GM18858 (cell line): ENCODE data around the gene KRTAP10-7.
"Not testable (repeated sequence)": the region's sequence is repeated elsewhere in the genome, so short reads cannot be mapped to it uniquely, and the experiment has no call there.

Experiments
- ATAC-seq: cut with Tn5 transposase; IDR thresholded peaks from one replicate; pipeline ENCODE4 v1.9.1; 2021; ENCODE audit not compliant: unreplicated experiment

Gene KRTAP10-7

DNA sequence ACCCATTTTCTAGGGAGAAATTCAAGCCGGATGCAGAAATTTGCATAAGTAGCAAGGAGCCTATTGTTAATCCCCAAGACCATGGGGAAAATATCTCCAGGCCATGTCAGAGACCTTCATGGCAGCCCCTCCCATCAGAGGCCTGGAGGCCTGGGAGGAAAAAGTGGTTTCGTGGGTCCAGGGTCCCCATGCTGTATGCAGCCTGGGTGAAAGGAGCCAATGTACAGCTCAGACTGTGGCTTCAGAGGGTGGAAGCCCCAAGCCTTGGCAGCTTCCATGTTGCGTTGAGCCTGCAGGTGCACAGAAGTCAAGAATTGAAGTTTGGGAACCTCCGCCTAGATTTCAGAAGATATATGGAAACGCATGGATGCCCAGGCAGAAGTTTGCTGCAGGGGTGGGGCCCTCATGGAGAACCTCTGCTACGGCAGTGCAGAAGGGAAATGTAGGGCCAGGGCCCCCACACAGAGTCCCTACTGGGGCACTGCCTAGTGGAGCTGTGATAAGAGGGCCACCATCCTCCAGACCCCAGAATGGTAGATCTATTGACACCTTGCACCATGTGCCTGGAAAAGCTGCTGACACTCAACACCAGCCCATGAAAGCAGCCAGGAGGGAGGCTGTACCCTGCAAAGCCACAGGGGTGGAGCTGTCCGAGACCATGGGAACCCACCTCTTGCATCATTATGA, 9.9 kb downstream of the KRTAP10-7 start:
- ATAC-seq, result not testable (repeated sequence)

DNA sequence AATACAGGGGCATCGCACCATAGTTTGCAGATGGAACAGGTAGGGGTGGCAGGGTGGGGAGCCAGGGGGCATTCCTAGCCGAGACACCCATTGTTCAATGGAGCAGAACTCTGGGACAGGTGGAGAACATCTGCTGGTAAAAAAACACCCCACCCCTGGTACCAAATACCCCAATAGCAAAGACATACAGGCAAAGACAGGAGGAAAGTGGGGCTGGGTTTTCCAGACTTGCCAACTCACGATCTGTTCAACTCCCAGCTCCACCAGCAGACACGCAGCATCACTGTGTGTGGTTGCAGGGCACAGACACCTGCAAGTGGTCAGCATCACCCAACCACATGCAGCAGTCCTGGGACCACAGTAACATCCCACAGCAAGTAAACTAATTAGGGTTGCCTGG, 11.2 kb downstream of the KRTAP10-7 start:
- no peak for ATAC-seq

DNA sequence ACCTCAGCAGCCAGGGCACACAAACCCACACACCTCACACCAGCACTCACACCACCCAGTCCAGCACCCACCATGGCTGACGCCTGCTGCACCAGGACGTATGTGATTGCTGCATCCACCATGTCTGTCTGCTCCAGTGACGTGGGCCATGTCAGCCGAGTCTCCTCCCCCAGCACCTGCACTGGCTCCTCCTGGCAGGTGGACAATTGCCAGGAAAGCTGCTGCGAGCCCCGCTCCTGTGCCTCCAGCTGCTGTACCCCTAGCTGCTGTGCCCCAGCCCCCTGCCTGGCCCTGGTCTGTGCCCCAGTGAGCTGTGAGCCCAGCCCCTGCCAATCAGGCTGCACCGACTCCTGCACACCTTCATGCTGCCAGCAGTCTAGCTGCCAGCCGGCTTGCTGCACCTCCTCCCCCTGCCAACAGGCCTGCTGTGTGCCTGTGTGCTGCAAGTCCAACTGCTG, 11.7 kb downstream of the KRTAP10-7 start, which contains the start of gene KRTAP10-8:
Gene KRTAP10-8, plus strand, starts transcription at position 51 of the 458 bp plus-strand sequence. Its CDS starts 22 bp downstream, at position 73.
- no peak for ATAC-seq

DNA sequence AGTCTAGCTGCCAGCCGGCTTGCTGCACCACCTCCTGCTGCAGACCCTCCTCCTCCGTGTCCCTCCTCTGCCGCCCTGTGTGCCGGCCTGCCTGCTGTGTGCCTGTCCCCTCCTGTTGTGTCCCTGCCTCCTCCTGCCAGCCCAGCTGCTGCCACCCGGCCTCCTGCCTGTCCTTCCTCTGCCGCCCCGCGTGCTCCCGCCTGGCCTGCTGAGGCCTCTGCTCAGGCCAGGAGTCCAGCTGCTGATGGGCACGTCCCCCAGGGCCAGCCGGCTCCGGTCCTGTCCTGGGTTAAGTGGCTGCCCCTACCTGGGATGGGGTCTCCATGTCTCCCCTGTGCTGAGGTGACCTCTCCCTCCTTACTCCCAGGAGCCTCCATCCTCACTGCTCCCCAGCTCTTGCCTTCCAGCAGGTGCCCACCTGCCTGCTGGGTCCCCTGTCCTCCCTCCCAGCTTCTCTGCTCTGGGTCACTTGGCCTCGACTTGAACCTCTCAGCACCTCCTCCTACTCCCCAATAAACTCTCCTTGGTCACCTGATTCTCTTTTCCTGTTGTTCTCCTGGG, 12.4 kb downstream of the KRTAP10-7 start:
- ATAC-seq, result no peak

DNA sequence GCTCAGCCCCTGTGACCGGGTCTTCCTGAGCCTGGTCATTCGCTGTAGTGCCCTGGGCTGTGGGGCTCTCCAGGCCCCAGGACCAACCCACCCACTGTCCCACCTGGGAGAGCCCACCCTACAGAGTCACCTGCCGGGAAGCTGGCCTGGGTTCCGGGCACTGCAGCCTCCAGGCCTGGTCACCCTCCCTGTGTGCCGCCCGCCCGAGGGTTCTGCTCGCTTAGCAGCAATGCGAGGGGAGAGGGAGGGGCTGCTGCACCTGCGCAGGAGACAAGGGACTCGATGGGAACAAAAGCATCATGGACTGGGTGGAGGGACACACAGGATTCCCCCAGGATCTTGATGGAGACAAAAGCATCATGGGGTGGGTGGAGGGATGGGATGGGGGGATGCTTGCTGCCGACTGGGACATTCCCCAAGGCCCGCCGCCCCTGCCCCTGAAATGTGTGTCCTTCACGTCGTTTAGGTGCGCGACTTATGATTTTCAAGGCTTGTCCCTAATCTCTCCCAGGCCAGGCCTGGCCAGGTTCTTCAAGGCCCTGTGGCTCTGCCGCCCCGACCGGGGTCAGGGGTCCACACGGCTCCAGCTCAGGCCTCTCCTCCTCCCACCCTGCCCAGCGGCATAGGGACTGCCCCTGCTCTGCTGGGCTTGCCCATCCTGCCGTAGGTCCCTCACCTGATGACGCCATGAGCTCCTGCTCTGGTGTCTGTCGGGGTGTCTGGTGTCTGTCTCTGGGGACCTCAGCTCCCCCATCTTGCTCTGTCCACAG, 13.2 kb downstream of the KRTAP10-7 start:
- ATAC-seq, result no peak

DNA sequence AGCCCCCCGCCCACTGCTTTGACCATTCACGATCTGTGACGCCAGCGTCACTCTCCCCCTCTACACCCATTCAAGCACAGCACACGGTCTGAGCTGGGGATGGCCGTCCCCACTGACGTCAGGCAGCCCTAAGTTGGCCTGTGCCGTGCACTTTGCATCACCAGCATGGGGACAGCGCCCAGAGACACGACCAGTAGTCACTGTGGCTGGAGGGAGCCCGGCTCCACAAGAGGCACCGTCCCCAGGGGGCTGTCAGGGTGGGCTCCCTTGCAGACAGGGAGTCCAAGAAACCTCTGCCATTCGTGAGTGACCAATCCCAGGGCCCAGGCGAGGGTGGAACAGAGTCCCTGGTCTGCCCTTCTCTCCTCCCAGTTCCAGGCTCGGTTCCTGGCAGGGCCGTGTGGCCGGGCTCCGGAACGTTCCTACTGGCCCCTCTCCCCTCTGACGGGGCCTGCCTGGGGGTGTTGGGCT, 13.8 kb downstream of the KRTAP10-7 start:
- ATAC-seq, result no peak

DNA sequence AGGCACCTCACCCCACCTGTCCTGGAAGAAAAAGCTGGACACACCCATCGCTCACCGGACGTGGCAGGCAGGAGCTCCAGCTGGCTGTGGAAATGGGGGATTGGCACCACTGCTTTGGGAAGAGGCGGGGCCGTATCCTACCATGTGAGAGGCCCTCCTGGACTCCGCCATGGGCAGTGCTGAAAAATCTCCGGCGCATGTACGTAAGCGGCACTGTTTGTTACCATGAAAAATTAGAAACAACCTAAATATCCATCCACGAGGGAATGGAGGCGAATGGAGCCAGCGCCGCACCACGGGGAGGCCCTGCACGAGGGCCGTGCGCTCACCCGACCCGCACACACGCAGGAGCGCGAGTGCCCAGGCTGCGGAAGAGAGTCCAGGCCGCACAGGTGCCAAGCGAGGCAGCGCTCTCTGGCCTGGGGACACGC, 14.6 kb downstream of the KRTAP10-7 start:
- ATAC-seq, result no peak

DNA sequence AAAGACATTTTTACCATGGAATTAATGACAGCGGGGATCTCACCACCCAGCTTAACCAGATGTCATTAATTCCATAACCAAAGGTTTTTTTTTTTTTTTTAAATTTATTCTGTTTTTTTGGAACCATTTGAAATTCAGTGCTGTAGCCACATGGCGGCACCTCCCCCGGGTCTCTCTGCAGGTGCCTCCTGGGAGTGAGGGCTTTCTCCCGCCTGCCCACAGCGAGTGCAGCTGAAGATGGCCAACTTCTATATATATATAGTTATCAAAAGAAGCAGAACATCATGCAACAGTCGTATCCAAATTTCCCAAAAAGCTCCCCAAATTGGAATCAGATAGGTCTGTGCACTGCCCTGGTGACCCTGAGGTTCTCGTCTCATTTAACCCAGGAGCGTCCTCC, 15.1 kb downstream of the KRTAP10-7 start:
- no peak for ATAC-seq

DNA sequence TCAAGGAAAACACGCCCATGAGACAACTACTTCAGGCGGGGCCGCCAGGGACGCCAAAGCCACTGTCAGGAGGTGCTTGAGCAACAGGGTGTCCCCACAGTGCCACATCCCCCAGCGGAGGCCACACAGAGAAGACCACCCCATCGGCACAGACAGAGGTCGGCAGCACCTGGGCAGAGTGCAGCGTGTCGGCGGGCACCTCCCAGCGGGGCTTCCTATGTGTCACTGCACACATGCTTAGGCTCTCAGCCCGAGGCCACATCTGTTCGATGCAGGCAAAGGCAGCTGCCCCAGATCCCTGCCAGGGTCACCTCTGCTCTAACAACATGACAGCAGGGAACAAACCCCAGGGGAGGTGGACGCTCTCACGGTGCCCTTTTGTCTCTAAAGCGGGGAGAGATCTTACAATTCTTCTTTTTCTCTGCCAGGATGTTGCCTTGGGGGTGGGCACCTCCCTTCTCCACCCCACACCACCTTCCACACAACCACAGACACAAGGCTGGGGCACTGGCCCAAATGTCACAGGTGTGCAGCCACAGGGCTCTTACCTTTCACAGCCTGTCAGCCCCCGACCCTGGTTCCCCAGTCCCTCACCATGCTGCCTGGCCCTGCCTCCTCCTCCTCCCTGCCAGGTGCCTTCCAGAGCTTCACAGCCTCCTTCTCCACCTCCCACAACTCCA, 15.7 kb downstream of the KRTAP10-7 start:
- no peak for ATAC-seq

DNA sequence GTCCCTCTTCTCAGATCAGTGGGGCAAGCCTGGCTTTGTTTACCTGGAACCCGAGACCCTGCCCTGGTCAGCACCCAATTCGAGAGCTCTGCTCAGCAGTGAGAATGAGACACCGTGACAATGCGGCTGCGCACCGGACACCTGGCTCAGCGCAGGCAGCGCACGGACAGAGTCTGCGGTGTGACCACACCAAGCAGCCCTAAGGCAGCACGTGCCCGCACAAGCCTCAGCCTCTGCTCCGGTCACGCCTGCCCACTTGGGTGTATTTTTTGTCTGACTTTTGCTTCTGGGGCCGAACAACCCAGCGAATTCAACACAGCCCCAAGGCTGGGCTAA, 16.2 kb downstream of the KRTAP10-7 start:
- ATAC-seq, result no peak

DNA sequence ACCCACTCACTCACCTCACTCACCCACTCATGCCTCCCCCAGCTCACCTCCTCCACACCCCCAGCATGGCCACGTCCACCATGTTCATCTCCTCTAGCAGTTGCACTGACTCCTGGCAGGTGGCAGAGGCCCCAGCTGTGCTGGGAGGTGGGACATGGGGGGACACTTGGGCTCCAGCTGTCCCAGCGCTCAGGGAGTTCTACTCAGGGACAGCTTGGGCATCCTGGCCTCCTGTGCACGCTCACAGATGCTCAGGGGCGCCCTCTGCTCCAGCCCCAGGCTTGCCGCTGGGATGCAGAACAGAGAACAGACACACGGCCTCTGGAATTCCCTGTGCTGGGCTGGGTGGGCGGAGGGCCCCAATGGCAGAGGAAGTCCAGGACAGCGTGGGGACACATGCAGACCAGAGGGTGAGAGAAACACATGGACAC, 16.7 kb downstream of the KRTAP10-7 start:
- ATAC-seq, result no peak

DNA sequence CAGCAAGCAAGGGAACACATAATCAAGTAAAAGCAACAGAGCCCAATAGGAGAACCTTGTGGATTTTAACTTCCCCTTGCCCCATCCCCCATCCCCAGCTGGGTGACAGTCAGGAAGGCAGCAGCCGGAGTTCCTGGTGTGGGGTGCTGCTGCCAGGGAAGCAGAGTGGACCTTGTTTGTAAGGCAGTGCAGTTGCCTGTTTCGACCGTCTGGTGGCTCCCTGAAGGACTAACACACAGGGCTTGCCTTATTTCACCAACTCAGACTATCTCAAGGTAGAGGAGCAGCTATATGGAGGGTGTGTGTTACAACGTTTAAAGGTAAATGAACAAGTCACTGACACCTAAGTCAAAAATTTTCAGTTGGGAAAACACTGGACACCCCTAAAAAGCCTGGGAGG, 18.1 kb downstream of the KRTAP10-7 start:
- ATAC-seq, result no peak

DNA sequence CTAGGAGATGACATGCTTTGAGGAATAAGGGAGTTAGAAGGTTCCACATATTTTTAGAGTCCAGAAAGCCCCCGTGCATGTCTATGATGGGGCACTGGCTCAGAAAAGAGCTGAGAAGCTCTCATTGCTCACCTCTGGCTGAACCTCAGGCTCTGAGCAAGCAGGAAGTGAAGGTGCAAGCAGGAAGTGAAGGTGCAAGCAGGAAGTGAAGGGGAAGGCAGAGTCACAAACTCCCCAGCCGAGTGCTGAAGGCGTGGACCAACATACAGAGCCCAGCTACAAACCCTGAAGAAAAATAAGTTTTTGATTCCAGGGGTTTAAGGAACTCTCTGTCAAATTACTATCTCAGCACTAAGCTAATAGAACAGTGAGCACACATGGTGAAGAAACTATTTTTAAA, 18.5 kb downstream of the KRTAP10-7 start:
- no peak for ATAC-seq

DNA sequence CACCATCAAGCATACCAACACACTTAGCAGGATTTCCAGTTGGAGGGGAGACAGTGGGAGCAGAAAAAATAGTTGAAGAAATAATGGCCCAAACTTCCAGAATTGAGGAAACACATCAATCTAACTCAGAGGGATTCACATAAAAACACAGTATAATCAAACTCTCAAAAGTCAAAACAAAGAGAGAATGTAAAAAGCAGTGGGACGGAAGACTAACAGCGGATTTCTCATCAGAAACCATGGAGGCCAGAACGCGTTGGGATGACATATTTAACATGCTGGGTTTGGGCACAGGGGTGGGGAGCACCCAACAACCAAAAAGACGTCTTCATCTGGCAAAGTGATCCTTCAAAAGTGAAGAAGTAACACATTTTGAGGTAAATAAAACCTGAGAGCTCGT, 19.5 kb downstream of the KRTAP10-7 start:
- no peak for ATAC-seq

DNA sequence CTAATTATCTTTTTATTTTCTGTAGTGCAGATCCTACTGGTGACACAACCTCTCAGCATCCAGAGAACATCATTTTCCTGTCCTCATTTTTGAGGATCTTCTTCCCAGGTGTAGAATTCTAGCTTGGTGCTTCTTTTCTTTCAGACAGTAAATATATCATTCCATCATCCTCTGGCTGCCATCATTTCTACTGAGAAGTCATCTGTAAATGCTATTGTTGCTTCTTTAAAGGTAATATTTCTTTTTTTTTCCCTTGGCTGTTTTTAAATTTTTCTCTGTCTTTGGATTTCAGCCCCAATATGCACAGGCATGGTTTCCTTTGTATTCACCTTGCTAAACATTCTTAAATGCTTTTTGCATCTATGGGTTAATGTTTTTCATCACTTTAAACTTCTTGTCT, 23.2 kb downstream of the KRTAP10-7 start:
- ATAC-seq, result no peak

DNA sequence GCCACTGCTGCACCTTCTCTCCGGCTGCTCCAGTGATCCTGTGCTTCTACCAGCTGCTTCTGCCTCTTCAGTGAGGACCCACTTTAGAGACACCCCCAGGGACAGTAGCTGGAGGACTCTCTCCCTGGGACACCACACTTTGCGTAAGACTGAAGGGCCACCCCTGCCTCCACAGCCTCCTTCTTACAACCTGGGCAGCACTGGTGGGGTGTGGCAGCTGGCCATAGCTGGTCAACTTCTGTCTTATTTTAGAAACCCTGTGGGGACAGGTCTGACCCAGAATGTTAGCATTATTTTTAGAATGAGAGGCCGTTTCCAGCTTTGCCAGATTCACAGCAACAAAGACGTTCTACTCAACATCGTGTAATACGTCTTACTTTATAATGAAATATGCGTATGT, 25.4 kb downstream of the KRTAP10-7 start:
- ATAC-seq, result no peak

DNA sequence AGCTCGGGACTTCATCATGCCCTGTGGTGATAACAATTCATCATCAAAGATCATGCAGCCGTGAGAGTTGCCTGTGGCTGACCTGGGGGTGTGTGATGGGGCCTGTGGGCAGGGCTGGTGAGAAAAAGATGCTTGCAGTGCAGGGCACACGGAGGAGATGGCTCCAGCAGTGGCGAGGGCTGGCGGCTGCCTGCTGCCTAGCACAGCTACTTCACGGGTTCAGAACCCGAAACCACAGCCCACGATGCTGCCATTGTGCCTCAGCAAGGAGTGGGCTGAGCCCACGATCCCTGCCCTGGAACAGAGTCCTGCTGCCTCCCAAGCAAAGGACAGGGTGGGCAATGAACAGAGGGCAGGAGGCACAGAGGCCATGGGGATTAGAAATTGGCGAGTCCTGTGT, 25.9 kb downstream of the KRTAP10-7 start:
- no peak for ATAC-seq

DNA sequence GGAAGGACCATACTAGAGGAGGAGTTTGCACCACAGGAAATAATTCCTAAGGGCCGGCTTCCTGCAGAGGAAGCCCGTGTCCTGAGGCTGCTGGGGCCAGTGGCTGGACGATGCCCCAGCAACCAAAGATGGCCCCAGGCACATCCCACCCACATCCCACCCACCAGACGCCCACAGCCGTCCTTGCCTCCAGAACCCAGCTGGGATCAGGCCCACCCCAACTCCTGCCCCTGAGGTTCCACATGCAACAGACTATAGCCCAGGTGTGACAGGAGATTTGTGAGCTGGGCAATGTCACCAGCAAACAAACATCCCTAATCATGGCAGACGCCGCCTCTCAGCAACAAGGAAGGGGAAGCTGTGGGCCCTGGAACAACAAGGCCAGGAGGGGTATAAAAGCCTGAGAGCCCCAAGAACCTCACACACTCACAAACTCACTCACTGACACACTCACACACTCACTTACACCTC, 26.3 kb downstream of the KRTAP10-7 start, which contains the start of gene KRTAP10-9:
Gene KRTAP10-9, plus strand, starts transcription at position 421 of the 471 bp plus-strand sequence. CDS start 79 bp downstream, outside the sequence.
- ATAC-seq, result no peak

DNA sequence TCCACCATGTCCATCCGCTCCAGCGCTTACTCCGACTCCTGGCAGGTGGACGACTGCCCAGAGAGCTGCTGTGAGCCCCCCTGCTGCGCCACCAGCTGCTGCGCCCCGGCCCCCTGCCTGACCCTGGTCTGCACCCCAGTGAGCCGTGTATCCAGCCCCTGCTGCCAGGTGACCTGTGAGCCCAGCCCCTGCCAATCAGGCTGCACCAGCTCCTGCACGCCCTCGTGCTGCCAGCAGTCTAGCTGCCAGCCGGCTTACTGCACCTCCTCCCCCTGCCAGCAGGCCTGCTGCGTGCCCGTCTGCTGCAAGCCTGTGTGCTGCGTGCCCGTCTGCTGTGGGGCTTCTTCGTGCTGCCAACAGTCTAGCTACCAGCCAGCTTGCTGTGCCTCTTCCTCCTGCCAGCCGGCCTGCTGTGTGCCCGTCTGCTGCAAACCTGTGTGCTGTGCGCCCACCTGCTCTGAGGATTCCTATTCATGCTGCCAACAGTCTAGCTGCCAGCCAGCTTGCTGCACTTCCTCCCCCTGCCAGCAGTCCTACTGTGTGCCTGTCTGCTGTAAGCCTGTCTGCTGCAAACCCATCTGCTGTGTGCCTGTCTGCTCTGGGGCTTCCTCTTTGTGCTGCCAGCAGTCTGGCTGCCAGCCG, 26.9 kb downstream of the KRTAP10-7 start:
- not testable (repeated sequence) for ATAC-seq

DNA sequence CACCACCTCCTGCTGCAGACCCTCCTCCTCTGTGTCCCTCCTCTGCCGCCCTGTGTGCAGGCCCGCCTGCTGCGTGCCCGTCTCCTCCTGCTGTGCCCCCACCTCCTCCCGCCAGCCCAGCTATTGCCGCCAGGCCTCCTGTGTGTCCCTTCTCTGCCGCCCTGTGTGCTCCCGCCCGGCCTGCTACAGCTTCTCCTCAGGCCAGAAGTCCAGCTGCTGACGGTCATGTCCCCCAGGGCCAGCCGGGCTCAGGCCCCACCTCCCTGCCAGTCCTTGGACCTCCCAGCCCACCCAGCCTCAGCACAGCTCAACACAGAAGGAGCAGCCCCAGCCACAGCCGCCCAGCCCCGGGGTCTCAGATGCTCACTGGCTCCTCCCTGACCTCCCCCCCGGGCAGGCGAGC, 27.4 kb downstream of the KRTAP10-7 start:
- not testable (repeated sequence) for ATAC-seq
